Activated T-helper 17 cell treated with anti-CD3 and anti-CD28 coated beads, Interleukin-2, amount 50 U/mL, for 72 hours (primary cell): ENCODE measurements around the gene ACSBG1. TPM values are rescaled to one million over a fixed set of nuclear protein-coding genes. Genes with fewer than 3 reads are reported as not detected.

Source experiments
- ATAC-seq: fragments of 150-1000 bp; cut with Tn5 transposase; replicated peaks from 2 replicates; pipeline ENCODE4 v1.10.0; 2021; ENCODE audit warnings: mild to moderate bottlenecking, moderate library complexity
- H3K27ac Mint-ChIP-seq: one replicate; pipeline ENCODE4 v1.8.0; 2022; ENCODE audit warnings: mixed read lengths
- H3K27me3 Mint-ChIP-seq: one replicate; pipeline ENCODE4 v1.8.0; 2022; ENCODE audit warnings: mixed read lengths
- H3K36me3 Mint-ChIP-seq: one replicate; pipeline ENCODE4 v1.8.0; 2022; ENCODE audit warnings: low read depth, mild to moderate bottlenecking, mixed read lengths
- H3K4me1 Mint-ChIP-seq: one replicate; pipeline ENCODE4 v1.8.0; 2022; ENCODE audit warnings: mixed read lengths
- H3K4me3 Mint-ChIP-seq: one replicate; pipeline ENCODE4 v1.8.0; 2022; ENCODE audit warnings: mild to moderate bottlenecking, mixed read lengths
- H3K9me3 Mint-ChIP-seq: one replicate; pipeline ENCODE4 v1.8.0; 2022; ENCODE audit warnings: mixed read lengths
- total RNA-seq, 2 donors: library from RNA; stranded (reverse); gene quantifications; one replicate each; pipeline ENCODE4 v1.2.3, GENCODE V29; 2022

Gene ACSBG1
- total RNA-seq, 2 donors from 2014 or later: not detected

DNA sequence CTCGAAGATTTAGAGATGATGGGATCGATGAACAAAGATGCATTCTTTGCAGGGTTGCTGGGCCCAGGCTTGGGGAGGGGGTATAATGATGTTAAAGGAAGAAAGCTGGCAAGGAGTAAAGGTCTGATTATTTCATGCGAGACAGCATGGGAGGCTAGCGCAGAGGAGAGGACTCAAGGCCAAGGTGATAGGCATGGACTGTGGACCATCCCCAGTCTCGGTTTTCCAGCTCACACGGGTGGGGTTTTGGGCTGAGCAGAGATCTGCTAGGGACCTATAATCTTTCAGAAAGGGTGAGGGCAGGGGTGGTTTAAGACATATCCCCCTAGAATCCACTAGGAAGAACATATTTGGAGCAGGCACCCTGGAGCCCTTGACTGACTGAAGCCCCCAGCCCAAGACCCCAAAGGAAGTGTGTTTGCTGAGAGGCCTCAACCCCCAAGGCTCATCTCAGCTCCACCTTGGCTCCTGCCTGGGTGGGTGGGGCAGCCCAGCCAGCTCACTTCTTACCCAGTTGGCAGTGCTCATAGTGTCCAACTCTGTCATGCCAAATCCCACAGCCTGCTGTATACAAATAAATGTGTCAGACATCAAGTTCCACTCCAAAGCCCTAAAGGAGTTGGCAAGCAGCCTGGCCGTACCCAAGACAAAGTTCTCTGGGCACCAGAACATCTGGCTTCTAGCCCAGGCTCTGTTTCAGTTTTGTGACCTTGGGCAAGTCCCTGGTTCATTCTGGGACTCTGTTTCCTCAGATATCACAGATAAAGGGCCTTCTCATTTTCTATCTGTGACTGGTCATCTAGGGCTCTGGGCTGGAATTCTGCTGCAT, 17.9 kb downstream of the ACSBG1 start:
- Mint-ChIP-seq H3K4me3 (no peak overlapping the region), H3K4me1 (no peaks in the 10 kb centered on the region), H3K9me3 (no peaks in the 10 kb centered on the region), H3K27ac (no peak overlapping the region), H3K27me3 (peaks cover 5% of the 10 kb centered on the region), H3K36me3 (no peaks in the 10 kb centered on the region)
- no peak for ATAC-seq

DNA sequence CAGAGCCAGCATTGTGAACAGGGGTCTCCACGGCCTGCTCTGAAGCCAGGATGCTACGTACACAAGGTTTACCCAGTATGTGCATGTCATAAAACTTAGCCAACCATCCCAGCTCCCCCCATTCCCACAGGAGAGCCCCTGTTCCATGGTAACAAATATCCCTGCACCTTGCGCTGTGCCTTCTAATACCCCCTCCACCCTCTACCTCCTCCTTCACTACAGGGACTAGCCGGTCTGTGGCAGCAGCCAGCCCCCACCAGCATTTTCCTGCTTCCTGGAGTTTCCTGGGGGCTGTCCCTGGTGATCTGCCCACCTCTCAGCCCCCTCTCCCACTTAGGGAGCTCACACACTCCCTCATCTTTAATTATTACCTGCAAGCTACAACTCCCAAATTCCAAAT, 20.4 kb downstream of the ACSBG1 start:
- Mint-ChIP-seq H3K9me3 (no peaks in the 10 kb centered on the region), H3K4me1 (no peaks in the 10 kb centered on the region), H3K27ac (no peak overlapping the region), H3K27me3 (peaks cover 12% of the 10 kb centered on the region), H3K36me3 (no peaks in the 10 kb centered on the region), H3K4me3 (no peak overlapping the region)
- ATAC-seq: no peak

DNA sequence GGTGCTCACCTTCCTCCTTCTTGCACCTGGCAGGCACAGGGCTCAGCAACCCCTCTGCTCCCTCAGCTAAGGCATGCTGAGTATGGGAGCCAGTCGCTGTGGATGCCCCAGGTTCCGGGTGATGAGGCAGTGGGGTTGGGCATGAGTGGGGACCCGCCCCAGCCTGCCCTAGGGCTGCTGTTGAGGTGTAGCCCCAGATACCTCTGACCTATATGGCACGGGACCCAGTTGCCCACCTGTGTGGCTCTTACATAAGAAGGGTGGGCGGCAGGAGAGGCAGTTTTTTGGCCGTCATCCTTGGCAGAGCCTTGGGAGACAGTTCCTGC, 21.0 kb downstream of the ACSBG1 start:
- peaks cover 12% of the 10 kb centered on the region for H3K27me3 Mint-ChIP-seq
- H3K9me3 Mint-ChIP-seq: no peaks in the 10 kb centered on the region
- H3K36me3 Mint-ChIP-seq: no peaks in the 10 kb centered on the region
- H3K4me3 Mint-ChIP-seq: no peak overlapping the region
- no peaks in the 10 kb centered on the region for H3K4me1 Mint-ChIP-seq
- no peak for ATAC-seq
- H3K27ac Mint-ChIP-seq: no peak overlapping the region

DNA sequence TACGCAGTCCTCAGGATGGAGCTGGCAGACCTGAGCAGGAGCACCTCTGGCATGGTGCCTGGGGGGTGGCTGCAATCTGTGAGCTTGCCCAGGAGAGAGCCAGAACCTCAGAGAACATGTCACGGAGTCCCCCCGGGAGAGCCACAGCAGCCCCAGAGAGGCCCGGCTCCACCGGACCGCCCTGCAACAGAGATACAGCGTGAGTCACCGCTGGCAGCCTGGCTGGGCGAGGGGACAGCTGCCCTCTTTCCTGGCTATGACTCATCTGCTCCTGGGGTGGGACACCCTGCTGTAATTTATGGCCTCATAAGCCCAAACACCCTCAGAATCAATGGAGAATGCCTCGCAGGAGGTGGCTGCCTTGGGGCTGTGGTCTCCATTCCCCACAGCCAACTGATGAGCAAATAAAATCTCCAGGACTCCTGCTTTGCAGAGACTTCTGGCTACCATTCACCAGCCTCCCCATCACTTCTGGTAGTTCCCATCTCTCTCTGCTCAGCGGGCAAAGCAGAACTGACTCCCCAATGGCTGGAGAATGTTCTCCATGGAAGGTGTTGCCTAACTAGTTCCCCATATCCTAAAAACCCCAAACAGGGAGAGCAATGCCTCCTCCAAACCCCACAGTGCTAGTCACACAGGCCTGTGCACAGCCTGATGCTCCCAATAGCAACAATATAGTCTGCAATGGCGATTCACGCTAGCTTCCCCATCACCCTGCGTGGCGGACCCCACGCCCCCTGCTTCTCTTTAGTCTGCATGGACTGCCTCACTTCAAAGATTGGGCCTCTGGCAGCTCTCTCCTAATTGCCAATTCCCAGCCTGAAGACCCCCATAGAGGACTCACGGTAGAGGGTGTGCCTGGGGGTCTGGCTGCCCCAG, 21.6 kb downstream of the ACSBG1 start:
- no peaks in the 10 kb centered on the region for H3K9me3 Mint-ChIP-seq
- H3K27me3 Mint-ChIP-seq: peaks cover 12% of the 10 kb centered on the region
- H3K36me3 Mint-ChIP-seq: no peaks in the 10 kb centered on the region
- no peak overlapping the region for H3K27ac Mint-ChIP-seq
- H3K4me1 Mint-ChIP-seq: no peaks in the 10 kb centered on the region
- ATAC-seq: no peak
- H3K4me3 Mint-ChIP-seq: no peak overlapping the region

DNA sequence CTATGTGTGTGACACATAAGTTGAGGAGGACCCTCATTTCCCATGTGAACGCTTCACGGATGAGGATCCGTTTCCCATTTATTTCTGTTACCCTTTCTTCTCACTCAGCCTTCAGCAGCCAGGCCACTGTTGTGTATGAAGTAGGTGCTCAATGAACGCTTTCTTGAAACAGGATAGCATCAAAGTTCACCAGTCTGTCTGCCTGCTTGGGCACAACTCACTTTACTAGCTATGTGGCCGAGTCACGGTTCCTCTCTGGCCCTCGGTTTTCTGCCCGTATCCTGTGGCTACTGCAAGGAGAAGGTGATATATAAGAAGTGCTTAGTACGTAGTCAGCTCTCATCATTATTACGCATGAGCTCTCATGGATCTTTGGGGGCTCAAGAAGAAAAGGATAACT, 22.4 kb downstream of the ACSBG1 start:
- Mint-ChIP-seq H3K27ac (no peak overlapping the region), H3K36me3 (no peaks in the 10 kb centered on the region), H3K27me3 (peaks cover 12% of the 10 kb centered on the region), H3K9me3 (no peaks in the 10 kb centered on the region), H3K4me3 (no peak overlapping the region), H3K4me1 (no peaks in the 10 kb centered on the region)
- no peak for ATAC-seq

DNA sequence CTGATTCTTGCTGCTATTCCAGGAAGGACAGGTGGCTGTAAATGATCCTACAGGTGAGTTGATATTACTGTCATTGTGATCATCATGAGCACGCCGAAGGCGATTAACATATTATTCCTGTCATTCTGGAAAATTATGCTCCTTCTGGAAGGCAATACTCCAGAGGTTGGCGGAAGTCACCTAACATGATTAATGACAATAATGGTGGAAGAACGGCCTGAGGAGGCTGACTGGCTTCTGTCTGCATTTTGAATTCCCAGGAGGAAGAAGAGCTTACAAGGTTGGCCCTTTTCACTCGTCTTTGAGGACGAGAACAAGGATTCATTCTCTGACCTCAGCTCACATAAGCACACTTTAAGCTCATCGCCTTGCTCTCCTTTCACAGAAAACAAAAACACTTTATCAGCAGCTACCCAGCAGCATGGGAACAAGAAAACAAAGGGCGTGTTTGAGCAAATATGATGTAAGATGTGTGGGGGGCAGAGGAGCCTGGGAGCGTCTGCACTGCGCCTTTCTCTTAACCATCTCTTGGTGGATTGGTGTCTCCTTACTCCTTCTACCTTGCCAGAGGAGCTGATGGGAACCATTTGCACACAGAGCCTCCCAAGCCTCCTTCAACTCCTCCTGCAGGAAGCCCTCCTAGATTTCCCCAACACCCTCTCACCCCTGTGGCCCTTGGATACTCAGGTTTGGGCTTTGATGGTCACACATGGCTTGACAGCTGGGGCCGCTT, 23.0 kb downstream of the ACSBG1 start:
- no peaks in the 10 kb centered on the region for H3K36me3 Mint-ChIP-seq
- no peak for ATAC-seq
- H3K27me3 Mint-ChIP-seq: peaks cover 12% of the 10 kb centered on the region

DNA sequence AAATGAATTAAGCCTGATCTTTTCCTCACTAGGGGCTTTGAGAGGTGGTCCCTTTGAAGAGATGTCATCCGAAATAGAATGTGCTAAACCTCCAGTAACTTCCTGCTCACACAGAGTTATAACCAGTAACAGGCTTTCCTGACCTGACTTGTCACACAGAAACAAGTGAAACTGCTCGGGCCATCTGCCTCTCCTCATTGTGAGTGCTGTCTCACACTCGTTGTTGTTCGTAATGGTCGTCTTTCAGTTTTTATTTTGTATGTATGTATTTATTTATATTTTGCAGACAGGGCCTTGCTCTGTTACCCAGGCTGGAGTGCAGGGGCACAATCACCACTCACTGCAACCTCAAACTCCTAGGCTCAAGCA, 24.0 kb downstream of the ACSBG1 start:
- Mint-ChIP-seq H3K27me3 (peaks cover 12% of the 10 kb centered on the region), H3K27ac (no peak overlapping the region), H3K36me3 (no peaks in the 10 kb centered on the region), H3K9me3 (no peaks in the 10 kb centered on the region), H3K4me3 (no peak overlapping the region), H3K4me1 (no peaks in the 10 kb centered on the region)
- ATAC-seq: no peak

More for the DNA sequence above, 23.0 kb downstream of the ACSBG1 start:
- no peaks in the 10 kb centered on the region for H3K9me3 Mint-ChIP-seq
- no peak overlapping the region for H3K27ac Mint-ChIP-seq
- no peaks in the 10 kb centered on the region for H3K4me1 Mint-ChIP-seq
- H3K4me3 Mint-ChIP-seq: no peak overlapping the region

DNA sequence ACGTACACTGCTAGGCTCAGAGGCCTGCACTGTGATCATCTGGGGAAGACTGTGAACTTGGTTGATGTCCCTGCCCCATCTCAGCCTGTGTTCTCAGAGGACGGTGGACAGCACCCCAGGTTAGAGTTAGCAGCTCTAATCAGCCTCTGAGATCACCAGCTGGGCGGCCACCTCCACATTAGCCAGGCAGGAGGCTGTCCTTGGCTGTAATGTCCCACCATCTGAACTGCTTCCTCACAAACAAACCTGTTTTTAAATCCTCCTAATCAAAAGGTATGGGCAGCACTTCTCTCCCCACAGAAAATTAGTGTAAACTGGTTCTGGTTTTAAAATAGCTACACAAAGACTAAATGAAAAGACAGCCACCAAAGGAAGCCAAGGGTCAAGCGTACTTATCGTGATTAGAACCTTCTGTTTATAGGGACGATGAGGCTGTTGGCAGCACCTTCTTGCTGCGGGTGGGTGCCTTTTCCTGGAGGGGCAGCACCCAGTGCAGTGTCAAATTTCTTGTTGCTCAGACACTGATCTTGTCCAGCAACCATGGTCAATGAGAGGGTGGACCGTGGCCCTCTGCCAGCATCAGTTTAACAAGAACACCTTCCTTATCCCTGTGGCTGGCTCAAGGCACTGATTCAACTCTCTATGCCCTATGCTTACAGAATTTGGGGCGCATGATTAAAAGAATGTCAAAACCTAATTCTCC, 24.6 kb downstream of the ACSBG1 start:
- H3K4me3 Mint-ChIP-seq: no peak overlapping the region

DNA sequence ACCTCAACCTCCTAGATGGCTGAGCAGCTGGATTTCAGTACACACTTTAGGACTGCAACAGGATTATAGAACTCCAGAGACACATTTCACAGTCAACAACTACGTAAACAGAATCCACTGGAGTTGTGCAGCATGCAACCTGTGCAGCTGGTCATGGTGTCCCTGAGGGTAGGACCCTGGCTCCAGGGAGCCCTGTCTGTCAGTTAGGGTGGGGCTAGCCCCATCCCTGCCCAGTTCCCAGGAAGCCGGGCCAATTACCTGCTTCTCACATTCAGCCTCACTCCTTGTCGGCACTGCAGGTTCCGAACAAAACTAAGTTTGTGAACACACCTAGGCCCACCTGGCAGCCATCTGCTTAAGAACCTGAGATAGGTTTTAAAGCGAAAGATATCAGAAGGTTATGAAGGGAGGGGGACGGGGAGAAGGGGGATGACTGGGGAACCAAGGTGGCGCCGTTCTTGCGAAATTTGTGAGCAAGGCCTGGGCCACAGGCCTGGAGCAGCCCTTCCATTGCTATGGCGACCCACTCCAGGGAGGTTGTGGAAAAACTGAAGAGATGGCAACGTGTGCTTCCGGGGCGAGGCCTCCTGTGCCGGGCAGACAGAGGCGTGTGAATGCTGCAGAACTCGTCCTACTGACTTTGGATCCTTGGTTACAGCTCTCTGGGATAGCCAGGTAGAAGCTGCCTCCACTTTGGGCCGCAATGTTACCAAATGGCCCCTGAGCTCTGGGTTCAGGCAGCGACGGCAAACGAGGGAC, 25.3 kb downstream of the ACSBG1 start:
- no peaks in the 10 kb centered on the region for H3K4me1 Mint-ChIP-seq
- no peaks in the 10 kb centered on the region for H3K9me3 Mint-ChIP-seq
- no peak for ATAC-seq
- H3K27me3 Mint-ChIP-seq: peaks cover 12% of the 10 kb centered on the region
- H3K4me3 Mint-ChIP-seq: no peak overlapping the region
- no peak overlapping the region for H3K27ac Mint-ChIP-seq
- no peaks in the 10 kb centered on the region for H3K36me3 Mint-ChIP-seq

More for the DNA sequence above, 24.6 kb downstream of the ACSBG1 start:
- Mint-ChIP-seq H3K36me3 (no peaks in the 10 kb centered on the region), H3K9me3 (no peaks in the 10 kb centered on the region), H3K27ac (no peak overlapping the region), H3K4me1 (no peaks in the 10 kb centered on the region), H3K27me3 (peaks cover 12% of the 10 kb centered on the region)
- ATAC-seq: no peak

DNA sequence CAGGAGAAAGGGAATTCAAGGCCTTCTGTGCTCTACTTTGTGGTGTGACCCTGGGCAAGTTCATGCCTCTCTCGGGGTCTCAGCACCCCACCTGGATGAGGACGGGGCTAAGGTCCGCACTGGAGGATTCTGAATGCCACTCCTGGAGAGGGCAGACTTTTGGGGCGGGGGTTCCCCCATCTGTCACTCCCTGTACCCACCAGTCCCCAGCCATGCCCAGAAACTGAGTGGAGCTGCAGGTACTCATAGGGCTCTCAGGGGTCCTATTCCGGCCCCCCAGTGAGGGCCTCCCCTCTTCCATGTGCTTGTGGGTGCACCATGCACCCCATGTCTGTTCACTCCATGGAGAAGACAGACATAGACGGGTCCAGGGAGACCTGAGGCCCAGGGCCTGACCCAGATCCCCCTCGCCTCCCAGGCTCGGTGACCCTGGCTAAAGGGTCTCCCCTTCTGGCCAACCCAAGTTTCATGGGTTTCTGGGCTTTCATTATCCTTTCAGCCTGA, 26.0 kb downstream of the ACSBG1 start:
- no peak for ATAC-seq
- no peaks in the 10 kb centered on the region for H3K4me1 Mint-ChIP-seq
- no peak overlapping the region for H3K4me3 Mint-ChIP-seq
- peaks cover 12% of the 10 kb centered on the region for H3K27me3 Mint-ChIP-seq
- H3K27ac Mint-ChIP-seq: no peak overlapping the region
- H3K36me3 Mint-ChIP-seq: no peaks in the 10 kb centered on the region
- H3K9me3 Mint-ChIP-seq: no peaks in the 10 kb centered on the region

DNA sequence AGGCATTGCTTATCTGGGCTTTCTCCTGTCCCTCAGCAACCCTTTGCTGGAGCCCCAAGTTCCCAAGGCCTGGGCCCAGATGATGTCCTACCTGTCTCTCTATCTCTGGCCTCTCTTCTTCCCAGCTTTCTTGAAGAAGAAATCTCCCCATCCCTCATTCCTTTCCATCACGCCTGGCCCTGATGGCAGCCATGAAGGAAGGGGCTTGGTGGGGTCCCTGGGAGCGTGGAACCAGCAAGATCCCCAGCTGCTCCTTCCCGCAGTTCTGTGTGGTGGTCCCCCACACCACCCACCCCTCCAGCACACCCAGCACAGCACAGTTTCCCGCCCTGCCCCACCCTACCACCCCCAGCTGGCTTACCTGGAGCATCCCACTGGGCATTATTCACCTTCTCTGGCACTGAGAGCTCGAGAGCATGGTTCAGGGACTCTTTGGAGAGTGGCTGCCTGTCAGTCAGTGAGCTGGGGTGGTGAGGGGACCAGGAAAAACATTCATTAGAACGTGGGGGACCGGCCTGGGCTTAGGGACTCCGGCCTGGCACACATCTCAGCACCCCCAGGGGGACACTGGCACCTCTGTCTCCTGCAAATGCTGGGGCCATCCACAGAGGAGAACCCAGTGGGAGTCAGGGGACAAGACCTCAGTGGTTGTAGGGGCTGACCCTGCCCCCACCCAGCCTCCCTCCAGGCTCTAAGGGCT, 26.6 kb downstream of the ACSBG1 start:
- Mint-ChIP-seq H3K27ac (peak overlapping the region; percentile 36), H3K9me3 (no peaks in the 10 kb centered on the region), H3K27me3 (peaks cover 12% of the 10 kb centered on the region), H3K4me1 (no peaks in the 10 kb centered on the region), H3K4me3 (no peak overlapping the region), H3K36me3 (no peaks in the 10 kb centered on the region)
- no peak for ATAC-seq

DNA sequence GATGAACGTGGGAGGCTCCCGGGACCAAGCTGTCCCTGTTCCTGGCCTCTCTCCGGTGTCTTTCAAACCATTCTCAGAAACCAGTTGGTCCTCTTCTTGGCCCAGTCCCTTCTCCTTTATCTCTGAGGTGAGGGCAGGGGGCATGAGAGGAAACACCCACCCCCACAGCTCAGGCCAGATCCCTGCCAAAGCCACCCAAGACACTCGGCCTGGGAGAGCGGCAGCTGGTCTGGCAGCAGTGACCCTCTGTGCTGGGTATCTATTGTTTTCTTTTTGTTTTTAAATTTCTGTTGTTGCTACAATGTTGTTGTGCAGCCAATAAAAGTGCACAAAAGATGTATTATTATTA, 27.3 kb downstream of the ACSBG1 start:
- H3K9me3 Mint-ChIP-seq: no peaks in the 10 kb centered on the region
- ATAC-seq: no peak

More for the DNA sequence above, 27.3 kb downstream of the ACSBG1 start:
- Mint-ChIP-seq H3K4me1 (no peaks in the 10 kb centered on the region), H3K27me3 (peaks cover 9% of the 10 kb centered on the region), H3K27ac (peak overlapping the region; percentile 36), H3K36me3 (no peaks in the 10 kb centered on the region), H3K4me3 (no peak overlapping the region)
